ENCODE data around the gene MYO16. TPM values are rescaled to one million over a fixed set of nuclear protein-coding genes. Genes with fewer than 3 reads are reported as not detected.

MYO16 gene
- total RNA-seq, 2 donors from 2014 or later: 0.42 TPM; not detected in 1

DNA sequence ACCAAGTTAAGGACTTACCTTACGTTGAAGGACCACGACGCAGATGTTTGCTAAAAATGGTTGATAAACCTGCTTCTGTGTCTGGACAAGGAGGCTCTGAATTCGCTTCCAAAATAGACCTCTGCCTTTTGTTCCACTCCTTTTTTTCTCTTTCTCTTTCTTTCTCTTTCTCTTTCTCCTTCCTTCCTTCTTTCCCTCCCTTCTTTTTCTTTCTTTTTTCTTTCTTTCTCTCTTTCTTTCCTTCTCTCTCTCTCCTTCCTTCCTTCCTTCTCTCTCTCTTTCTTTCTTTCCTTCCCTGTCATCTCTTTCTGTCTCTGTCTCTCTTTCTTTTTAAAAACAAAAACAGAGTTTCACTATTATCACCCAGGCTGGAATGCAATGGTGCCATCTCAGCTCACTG is 290.7 kb downstream of the MYO16 start:
- DNase-seq (ENCODE audit: low spot score) (no peak), ATAC-seq (ENCODE audit: insufficient number of reproducible peaks, low FRiP score, low read depth) (no peak)
- Histone ChIP-seq H3K4me1 (ENCODE audit: control insufficient read depth in 1 of 2, low read depth in 2 of 2) (peaks cover 7 to 20% of the 10 kb centered on the region in 2 donors), H3K27ac (no peak overlapping the region), H3K9me3 (no peaks in the 10 kb centered on the region), H3K27me3 (replicated peaks; ENCODE audit: insufficient read depth) (no peaks in the 10 kb centered on the region), H3K36me3 (no peaks in the 10 kb centered on the region), H3K4me3 (no peak overlapping the region)
- TF ChIP-seq, protein P1, sequence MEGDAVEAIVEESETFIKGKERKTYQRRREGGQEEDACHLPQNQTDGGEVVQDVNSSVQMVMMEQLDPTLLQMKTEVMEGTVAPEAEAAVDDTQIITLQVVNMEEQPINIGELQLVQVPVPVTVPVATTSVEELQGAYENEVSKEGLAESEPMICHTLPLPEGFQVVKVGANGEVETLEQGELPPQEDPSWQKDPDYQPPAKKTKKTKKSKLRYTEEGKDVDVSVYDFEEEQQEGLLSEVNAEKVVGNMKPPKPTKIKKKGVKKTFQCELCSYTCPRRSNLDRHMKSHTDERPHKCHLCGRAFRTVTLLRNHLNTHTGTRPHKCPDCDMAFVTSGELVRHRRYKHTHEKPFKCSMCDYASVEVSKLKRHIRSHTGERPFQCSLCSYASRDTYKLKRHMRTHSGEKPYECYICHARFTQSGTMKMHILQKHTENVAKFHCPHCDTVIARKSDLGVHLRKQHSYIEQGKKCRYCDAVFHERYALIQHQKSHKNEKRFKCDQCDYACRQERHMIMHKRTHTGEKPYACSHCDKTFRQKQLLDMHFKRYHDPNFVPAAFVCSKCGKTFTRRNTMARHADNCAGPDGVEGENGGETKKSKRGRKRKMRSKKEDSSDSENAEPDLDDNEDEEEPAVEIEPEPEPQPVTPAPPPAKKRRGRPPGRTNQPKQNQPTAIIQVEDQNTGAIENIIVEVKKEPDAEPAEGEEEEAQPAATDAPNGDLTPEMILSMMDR (IDR thresholded peaks at IDR 0.05): no peak

DNA sequence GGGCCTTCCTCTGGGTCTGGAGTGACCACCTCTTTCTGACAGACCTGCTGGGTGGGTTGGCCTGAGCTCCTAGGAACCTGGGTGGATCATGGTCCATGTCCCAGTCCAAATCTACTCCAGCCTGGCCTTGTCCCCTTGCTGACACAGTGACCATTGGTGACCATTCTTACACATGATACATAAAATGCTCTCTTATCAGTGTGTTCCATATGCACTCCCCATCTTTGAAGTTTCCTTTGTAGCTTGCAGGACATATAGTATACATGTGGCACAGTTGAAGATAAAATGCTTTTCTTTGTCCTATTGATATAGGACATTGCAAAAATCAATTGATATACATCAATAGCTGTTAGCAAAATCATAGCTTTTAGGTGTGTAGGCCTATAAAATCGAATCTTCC is 291.8 kb downstream of the MYO16 start:
- H3K9me3 ChIP-seq: no peaks in the 10 kb centered on the region

DNA sequence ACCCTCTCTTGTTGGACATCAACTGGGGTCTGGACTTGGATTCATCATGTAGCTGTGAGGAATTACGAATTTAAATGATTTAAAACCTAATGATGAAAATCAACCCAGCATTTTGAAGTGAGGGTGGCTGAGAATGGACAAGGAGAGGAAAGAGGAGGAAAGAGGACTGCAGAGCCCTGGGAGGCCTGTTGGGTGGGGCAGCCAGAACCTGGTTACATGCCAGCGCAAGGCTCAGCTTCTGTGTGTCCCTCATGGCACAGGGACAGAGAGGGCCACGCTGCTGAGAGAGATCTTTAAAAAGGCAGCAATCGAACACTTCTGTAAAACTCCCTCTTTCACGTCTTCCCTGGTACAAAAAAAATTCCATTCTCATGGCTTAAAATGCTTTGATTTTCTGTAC is 292.7 kb downstream of the MYO16 start:
- Histone ChIP-seq H3K4me1 (ENCODE audit: control insufficient read depth in 1 of 2, low read depth in 2 of 2) (peaks cover 4 to 11% of the 10 kb centered on the region in 2 donors), H3K36me3 (no peaks in the 10 kb centered on the region), H3K27ac (no peak overlapping the region), H3K9me3 (no peaks in the 10 kb centered on the region), H3K27me3 (replicated peaks; ENCODE audit: insufficient read depth) (no peaks in the 10 kb centered on the region), H3K4me3 (no peak overlapping the region)
- DNase-seq (ENCODE audit: low spot score) (no peak), ATAC-seq (ENCODE audit: insufficient number of reproducible peaks, low FRiP score, low read depth) (no peak)
- TF ChIP-seq, protein P1 (IDR thresholded peaks at IDR 0.05): no peak

More for the DNA sequence above, 291.8 kb downstream of the MYO16 start:
- Histone ChIP-seq H3K4me1 (ENCODE audit: control insufficient read depth in 1 of 2, low read depth in 2 of 2) (peaks cover 4 to 13% of the 10 kb centered on the region in 2 donors), H3K27me3 (replicated peaks; ENCODE audit: insufficient read depth) (no peaks in the 10 kb centered on the region), H3K4me3 (no peak overlapping the region), H3K36me3 (no peaks in the 10 kb centered on the region), H3K27ac (no peak overlapping the region)
- no peak for ATAC-seq (ENCODE audit: insufficient number of reproducible peaks, low FRiP score, low read depth)
- DNase-seq (ENCODE audit: low spot score): no peak
- TF ChIP-seq, protein P1 (IDR thresholded peaks at IDR 0.05): no peak

DNA sequence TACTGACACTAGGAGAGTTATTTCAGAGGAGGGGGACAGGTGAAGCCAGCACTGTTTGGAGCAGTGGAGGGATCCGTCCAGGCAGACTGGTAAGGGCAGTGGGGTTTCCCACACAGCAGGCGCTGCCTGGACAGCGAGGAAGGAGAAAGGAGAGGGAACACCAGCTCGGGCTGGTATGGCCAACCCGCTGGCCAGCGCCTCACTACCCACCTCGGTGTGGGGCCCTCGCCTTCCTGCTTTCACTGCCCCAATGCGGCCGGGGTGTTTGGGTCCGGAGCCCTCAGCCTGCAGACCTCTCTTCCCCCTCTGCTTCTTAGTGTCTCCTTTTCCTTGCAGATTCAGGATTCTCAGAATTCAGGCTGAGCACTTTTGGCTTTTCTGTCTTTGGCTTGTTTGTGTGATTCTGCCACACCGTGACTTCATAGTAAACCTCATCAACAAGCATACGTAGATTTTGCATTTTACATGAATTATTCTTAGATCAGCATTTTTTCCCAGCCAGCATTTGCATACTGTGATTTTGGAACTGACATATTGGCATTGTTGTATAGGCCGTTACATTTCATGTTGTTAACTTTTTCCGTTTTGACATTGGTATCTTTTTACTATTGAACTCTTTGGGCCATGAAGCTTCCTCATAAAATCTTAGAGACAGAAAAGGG is 294.1 kb downstream of the MYO16 start:
- Histone ChIP-seq H3K4me1 (ENCODE audit: control insufficient read depth in 1 of 2, low read depth in 2 of 2) (peaks cover 4 to 11% of the 10 kb centered on the region in 2 donors), H3K36me3 (no peaks in the 10 kb centered on the region), H3K27ac (no peak overlapping the region), H3K9me3 (no peaks in the 10 kb centered on the region), H3K27me3 (replicated peaks; ENCODE audit: insufficient read depth) (no peaks in the 10 kb centered on the region), H3K4me3 (no peak overlapping the region)
- DNase-seq (ENCODE audit: low spot score) (no peak), ATAC-seq (ENCODE audit: insufficient number of reproducible peaks, low FRiP score, low read depth) (no peak)
- TF ChIP-seq, protein P1 (IDR thresholded peaks at IDR 0.05): no peak

DNA sequence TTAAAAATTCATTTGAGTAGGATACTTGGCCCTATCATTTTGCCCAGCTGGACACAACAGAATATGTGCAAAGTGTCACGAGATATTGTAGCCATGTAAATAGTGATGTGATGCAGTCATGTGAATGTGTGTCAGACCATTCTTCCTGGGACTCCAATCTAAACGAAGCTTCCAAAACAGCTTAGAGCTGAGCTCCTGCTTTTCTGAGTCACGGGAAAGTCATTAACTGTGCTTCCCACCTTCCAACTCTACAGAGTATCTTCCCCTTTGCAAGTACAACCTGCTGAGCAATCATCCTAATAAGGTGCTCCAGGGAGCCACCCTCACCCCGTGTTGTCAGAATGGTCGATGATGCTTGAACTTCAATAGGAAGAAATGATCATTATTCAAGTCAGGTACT is 294.7 kb downstream of the MYO16 start:
- no peak for ATAC-seq (ENCODE audit: insufficient number of reproducible peaks, low FRiP score, low read depth)

More for the DNA sequence above, 294.7 kb downstream of the MYO16 start:
- Histone ChIP-seq H3K27me3 (replicated peaks; ENCODE audit: insufficient read depth) (no peaks in the 10 kb centered on the region), H3K27ac (no peak overlapping the region), H3K4me1 (ENCODE audit: control insufficient read depth in 1 of 2, low read depth in 2 of 2) (peaks cover 2 to 11% of the 10 kb centered on the region in 2 donors), H3K9me3 (no peaks in the 10 kb centered on the region), H3K4me3 (no peak overlapping the region), H3K36me3 (no peaks in the 10 kb centered on the region)
- DNase-seq (ENCODE audit: low spot score): no peak
- TF ChIP-seq, protein P1 (IDR thresholded peaks at IDR 0.05): no peak

All from thoracic aorta (tissue), 2 donors.